ENCODE measurements around the gene EML6.
A peak's percentile ranks its signal among the peaks of the same experiment; 100 is the strongest.

Gene EML6

GRCh38 chr2:54850171-54851122, 127.0 kb downstream of the EML6 start:
- no peak for DNase-seq (ENCODE audit: low spot score)

GRCh38 chr2:54853616-54854310, 130.3 kb downstream of the EML6 start:
- no peak for DNase-seq (ENCODE audit: low spot score)

DNA sequence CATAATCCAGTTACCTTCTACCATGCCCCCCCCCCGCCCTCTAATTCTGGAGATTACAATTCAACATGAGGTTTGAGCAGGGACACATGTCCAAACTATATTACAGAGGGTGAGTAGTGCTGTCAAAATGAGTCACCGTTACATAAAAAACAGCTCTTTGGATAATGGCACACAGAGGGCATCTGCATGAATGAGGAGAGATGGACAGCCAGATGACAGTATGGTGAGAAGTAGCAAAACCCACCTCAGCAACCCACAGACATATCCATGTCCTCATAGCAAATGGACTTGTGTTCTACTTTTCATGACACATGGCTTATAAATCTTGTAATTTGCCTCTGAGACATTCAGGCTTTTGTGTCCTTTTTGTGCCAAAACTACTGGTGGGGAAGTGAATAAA, 132.0 kb downstream of the EML6 start:
- DNase-seq (ENCODE audit: low spot score), result no peak

- peak; percentile 30 for DNase-seq (ENCODE audit: low spot score)
Observed at GRCh38 chr2:54858021-54858681, 134.7 kb downstream of the EML6 start.

DNA sequence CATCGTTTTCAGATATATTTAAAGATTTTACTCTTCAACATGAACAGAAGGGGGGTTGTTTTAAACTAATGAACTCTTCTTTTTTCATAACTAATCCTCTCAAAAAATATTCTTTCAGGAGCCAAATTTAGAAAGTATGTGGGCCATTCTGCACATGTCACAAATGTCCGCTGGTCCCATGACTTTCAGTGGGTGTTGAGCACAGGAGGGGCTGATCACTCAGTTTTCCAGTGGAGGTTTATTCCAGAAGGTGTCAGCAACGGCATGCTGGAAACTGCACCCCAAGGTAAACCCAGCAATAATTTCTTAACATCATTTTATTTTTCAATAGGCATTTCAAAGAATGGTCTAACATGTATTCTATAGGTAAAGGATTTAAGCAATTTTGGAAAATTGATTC, 136.0 kb downstream of the EML6 start:
- DNase-seq (ENCODE audit: low spot score), result no peak

DNA sequence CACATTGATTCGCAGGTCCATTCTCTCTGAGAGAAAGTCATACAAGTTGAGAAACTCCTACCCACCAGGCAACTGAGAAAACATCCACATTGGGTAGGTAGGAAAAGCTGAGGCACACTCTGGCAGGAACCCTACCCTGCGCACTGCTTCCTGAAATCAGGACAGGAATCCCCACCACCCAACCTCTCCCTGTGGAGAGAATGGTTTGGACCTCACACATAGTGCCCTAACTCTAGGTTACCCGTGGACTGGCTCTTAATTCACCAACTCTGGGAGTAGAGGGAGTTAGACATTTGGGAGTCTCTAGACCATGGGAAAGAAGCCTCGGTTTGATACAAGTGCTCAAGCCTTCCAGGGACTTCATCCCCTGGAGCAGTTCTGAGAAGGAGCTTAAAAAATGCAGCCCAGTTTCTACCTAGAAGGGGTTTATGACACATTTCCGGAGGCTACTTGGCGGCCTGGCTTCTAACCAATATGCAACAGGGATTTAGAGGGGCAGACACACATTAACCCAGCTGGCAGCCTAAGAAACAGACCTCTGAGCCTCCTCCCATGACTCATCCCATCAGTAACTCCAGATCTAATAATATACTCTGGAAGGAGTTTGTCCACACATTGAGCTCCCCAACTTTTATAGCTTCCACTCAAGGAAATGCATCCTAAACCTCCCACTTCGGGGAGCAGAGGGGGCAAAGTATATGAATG, 136.7 kb downstream of the EML6 start:
- DNase-seq (ENCODE audit: low spot score), result no peak

GRCh38 chr2:54862229-54862628, 138.8 kb downstream of the EML6 start:
- DNase-seq (ENCODE audit: low spot score), result no peak

GRCh38 chr2:54862742-54863141, 139.3 kb downstream of the EML6 start:
- no peak for DNase-seq (ENCODE audit: low spot score)

GRCh38 chr2:54863660-54864059, 140.2 kb downstream of the EML6 start:
- no peak for DNase-seq (ENCODE audit: low spot score)

DNA sequence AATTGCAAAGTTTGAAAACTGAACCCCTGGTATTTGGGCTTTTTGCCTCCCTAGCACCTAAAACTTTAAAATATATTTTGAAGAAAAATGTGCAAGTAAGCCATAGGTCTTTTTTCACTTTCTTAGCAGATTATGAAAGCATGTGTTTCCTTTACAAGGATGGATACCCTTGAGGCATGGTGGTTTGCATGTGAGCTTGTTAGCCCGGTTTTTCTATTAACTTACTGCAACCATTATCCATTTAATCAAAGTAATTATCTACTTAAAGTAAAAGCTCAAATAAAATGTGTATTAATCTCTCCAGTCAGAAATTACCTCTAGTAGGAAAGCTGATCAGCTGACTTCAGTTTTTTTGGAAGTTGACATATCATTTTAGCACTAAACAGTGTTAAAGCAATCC, 140.6 kb downstream of the EML6 start:
- DNase-seq (ENCODE audit: low spot score), result no peak

- DNase-seq (ENCODE audit: low spot score), result no peak
Observed at GRCh38 chr2:54864727-54865126, 141.3 kb downstream of the EML6 start.

GRCh38 chr2:54866179-54866578, 142.7 kb downstream of the EML6 start:
- no peak for DNase-seq (ENCODE audit: low spot score)

- no peak for DNase-seq (ENCODE audit: low spot score)
Observed at GRCh38 chr2:54866868-54867267, 143.4 kb downstream of the EML6 start.

- DNase-seq (ENCODE audit: low spot score), result no peak
Observed at GRCh38 chr2:54867457-54867856, 144.0 kb downstream of the EML6 start.

DNA sequence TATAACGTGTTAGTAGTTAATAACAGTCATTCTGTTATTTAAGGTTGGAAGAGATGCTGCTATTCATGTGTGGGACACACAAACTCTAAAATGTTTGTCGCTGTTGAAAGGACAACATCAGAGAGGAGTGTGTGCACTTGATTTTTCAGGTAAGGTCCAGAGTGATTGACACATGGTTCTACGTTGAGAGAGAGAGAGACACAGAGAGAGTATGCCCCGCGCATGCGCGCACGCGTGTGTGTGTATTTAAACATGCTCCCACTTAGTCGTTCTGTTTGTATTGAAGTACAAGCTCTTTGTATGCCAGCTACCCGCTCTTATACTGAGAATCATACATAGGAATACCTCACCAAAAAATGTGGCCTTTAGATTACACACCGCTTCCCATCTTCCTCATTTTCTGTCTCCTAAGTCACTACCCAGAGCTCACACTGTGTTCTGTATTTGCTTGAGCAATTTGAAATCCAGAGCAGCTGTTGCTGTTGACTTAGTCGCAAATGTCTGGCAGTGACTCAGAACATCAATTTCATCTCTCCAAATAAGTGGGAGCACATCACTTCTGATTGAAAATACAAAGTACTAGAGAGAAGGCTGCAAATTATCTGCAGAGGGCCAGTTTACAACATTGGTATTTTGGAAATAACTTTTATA, 148.1 kb downstream of the EML6 start:
- no peak for DNase-seq (ENCODE audit: low spot score)

DNA sequence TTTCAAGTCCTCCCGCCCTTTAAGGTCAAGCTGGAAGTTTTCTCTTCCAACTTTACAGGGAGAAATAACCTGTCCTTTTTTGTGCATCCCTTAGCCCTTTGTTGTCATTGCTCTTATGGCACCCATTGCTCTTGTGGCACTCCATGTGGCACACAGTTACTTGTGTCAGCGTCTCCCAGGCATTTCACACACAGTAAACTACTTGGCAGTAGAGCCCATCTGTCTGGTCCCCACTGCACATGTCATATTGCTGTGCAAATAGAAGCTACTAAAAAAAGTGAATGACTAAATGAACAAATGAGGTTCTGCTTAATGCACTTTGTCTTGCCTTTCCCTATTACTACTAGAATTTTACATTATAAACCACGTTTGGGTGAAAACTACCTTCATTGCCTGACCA, 149.3 kb downstream of the EML6 start:
- DNase-seq (ENCODE audit: low spot score), result no peak

DNA sequence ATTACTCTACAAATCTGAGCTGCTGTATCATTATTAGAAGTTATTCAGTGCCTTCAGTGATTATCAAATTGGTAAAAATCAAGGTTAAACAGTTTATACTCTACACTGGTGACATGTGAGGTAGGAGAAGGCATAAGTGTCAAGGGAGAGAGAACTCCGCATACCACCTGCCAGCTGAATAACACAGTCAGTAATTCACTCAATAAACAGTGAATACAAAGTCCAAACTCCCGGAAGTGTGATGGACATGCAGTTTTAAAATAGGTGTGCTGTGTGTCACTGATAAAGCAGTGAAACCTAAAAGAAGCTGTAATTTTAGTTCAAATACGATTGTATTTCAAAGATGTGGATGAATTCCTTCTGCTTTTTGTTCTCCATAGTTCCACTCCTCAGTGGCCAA, 149.8 kb downstream of the EML6 start:
- DNase-seq (ENCODE audit: low spot score), result peak; percentile 36

- no peak for DNase-seq (ENCODE audit: low spot score)
Observed at GRCh38 chr2:54876764-54877163, 153.3 kb downstream of the EML6 start.

- DNase-seq (ENCODE audit: low spot score), result no peak
Observed at GRCh38 chr2:54878182-54878581, 154.7 kb downstream of the EML6 start.

- no peak for DNase-seq (ENCODE audit: low spot score)
Observed at GRCh38 chr2:54879032-54879431, 155.6 kb downstream of the EML6 start.

GRCh38 chr2:54879598-54880332, 156.3 kb downstream of the EML6 start:
- peak; percentile 32 for DNase-seq (ENCODE audit: low spot score)

Measured in HuH-7 (cell line).